ENCODE measurements around the gene TNS3. TPM values are rescaled to one million over a fixed set of nuclear protein-coding genes. Genes with fewer than 3 reads are reported as not detected.
A peak's percentile ranks its signal among the peaks of the same experiment; 100 is the strongest.

The TNS3 gene
- total RNA-seq, 1 donor from 2014 or later = 452 TPM

DNA sequence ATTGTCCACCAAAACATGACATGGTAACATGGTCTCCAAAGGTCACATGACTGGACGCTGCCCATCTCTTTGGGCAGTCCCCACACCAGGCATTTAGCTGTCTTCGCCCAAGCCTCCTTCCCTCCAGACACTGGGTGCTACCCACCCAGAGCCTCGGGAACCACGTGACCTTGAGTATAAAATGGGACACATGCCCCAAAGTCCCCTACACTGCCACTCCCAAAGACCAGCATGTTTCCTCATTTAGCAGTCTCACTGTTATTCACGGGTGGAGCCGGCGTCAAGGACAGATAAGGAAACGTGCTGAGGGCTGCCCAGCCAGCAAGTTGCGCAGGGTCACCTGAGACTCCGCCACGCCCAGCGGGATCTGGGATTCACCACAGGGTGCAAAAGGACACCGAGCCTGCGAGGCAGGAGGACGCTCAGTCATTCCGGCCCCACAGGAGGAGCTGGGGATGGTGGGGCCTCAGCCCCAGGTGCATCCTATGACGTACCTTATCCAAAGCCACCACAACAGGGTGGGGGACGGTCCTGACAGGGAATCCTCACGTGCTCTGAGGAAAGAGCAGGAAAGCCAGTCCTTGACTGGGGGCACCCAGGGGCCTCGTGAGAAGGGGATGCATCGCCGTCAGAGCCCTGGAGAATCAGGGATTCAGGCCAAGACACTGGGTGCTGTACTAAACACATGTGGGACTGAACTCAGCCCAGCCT is 226.9 kb downstream of the TNS3 start:
- peaks cover 14% of the 10 kb centered on the region for H3K36me3 Mint-ChIP-seq
- H3K4me1 Mint-ChIP-seq = peaks cover 16% of the 10 kb centered on the region
- peak overlapping the region; percentile 36 for H3K27ac Mint-ChIP-seq
- H3K4me3 Mint-ChIP-seq = no peak overlapping the region
- no peaks in the 10 kb centered on the region for H3K27me3 Mint-ChIP-seq (ENCODE audit: low read depth)
- no peak for DNase-seq (ENCODE audit: low spot score in 2 of 2, unreplicated experiment in 2 of 2)
- no peaks in the 10 kb centered on the region for H3K9me3 Mint-ChIP-seq
- TF ChIP-seq, protein P1, sequence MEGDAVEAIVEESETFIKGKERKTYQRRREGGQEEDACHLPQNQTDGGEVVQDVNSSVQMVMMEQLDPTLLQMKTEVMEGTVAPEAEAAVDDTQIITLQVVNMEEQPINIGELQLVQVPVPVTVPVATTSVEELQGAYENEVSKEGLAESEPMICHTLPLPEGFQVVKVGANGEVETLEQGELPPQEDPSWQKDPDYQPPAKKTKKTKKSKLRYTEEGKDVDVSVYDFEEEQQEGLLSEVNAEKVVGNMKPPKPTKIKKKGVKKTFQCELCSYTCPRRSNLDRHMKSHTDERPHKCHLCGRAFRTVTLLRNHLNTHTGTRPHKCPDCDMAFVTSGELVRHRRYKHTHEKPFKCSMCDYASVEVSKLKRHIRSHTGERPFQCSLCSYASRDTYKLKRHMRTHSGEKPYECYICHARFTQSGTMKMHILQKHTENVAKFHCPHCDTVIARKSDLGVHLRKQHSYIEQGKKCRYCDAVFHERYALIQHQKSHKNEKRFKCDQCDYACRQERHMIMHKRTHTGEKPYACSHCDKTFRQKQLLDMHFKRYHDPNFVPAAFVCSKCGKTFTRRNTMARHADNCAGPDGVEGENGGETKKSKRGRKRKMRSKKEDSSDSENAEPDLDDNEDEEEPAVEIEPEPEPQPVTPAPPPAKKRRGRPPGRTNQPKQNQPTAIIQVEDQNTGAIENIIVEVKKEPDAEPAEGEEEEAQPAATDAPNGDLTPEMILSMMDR (IDR thresholded peaks at IDR 0.05; ENCODE audit: unreplicated experiment) = no peak

DNA sequence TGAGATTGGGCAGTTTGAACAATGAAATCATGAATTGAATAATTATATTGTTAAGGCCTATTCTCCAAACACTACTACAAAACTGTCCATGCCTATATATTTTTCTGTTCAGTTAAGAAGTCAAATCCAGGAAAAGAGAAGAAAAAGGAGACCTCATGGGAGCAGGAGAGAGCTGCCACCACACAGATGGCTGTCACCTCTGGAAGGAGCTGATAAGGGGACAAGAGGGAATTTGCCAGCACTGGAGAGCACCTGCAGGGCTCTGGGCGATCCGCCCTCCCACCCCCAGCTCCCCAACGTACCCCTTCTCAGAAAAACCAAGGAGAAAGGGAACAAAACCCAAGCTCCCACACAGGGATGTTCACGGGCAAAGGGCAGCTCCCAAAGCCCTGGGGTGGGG is 227.8 kb downstream of the TNS3 start:
- Mint-ChIP-seq H3K4me3 (no peak overlapping the region), H3K36me3 (peaks cover 9% of the 10 kb centered on the region), H3K27me3 (ENCODE audit: low read depth) (no peaks in the 10 kb centered on the region), H3K27ac (no peak overlapping the region), H3K9me3 (no peaks in the 10 kb centered on the region), H3K4me1 (peaks cover 23% of the 10 kb centered on the region)
- no peak for DNase-seq (ENCODE audit: low spot score in 2 of 2, unreplicated experiment in 2 of 2)
- TF ChIP-seq, protein P1 (IDR thresholded peaks at IDR 0.05; ENCODE audit: unreplicated experiment) = no peak

GRCh38 chr7:47352394-47352968 is 229.4 kb downstream of the TNS3 start:
- TF ChIP-seq, protein P1 (IDR thresholded peaks at IDR 0.05; ENCODE audit: unreplicated experiment) = no peak
- H3K9me3 Mint-ChIP-seq = no peaks in the 10 kb centered on the region
- H3K4me3 Mint-ChIP-seq = no peak overlapping the region
- peaks cover 11% of the 10 kb centered on the region for H3K36me3 Mint-ChIP-seq
- DNase-seq (ENCODE audit: low spot score in 2 of 2, unreplicated experiment in 2 of 2) = no peak
- peaks cover 28% of the 10 kb centered on the region for H3K4me1 Mint-ChIP-seq
- H3K27me3 Mint-ChIP-seq (ENCODE audit: low read depth) = no peaks in the 10 kb centered on the region
- no peak overlapping the region for H3K27ac Mint-ChIP-seq

DNA sequence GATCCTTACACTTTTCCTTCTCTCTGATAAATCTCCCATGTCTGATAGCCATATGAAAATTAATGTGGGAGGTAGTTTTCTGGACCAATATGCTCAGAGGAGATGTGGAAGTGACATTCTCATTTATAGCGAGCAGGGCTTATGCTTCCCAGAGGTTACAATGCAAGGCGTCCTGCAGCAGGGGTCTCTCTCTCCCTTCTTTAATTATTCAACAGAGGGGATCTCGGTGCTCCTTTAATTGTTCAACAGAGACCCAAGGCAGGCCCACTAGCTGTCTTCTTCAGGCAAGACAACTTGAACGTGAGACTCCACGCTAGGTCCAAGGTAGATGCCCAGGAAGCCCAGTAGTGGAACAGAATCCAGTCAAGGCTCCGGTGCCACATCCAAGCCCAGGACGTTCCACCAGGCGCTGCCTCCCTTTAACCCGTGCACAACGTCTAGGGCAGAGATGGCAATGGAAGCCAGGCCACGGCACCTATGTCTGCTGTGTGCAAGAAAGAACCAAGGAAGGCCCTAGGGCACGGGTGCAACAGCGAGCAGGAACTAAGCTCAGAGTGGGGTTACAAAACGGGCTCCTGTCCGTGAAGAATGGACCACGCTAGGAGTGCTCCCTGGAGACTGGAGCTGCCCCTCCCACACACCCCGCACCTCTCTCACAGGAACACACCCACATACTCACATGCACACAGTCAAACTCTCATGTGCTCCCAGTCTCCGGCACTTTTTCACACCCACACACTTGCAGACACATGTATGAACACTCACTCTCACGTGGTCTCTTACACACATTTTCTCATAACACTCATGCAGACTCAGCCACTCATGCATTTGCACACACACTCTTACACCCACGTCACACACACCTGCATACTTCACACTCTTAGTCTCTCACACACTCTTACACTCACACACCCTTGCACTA is 230.4 kb downstream of the TNS3 start:
- TF ChIP-seq, protein P1 (IDR thresholded peaks at IDR 0.05; ENCODE audit: unreplicated experiment) = no peak
- H3K27ac Mint-ChIP-seq = peak overlapping the region; percentile 22
- no peak for DNase-seq (ENCODE audit: low spot score in 2 of 2, unreplicated experiment in 2 of 2)
- H3K4me3 Mint-ChIP-seq = no peak overlapping the region
- peaks cover 11% of the 10 kb centered on the region for H3K36me3 Mint-ChIP-seq
- H3K27me3 Mint-ChIP-seq (ENCODE audit: low read depth) = no peaks in the 10 kb centered on the region
- H3K4me1 Mint-ChIP-seq = peaks cover 28% of the 10 kb centered on the region
- H3K9me3 Mint-ChIP-seq = no peaks in the 10 kb centered on the region

- Mint-ChIP-seq H3K4me1 (peaks cover 25% of the 10 kb centered on the region), H3K27ac (peak overlapping the region; percentile 65), H3K27me3 (ENCODE audit: low read depth) (no peaks in the 10 kb centered on the region), H3K4me3 (no peak overlapping the region), H3K9me3 (no peaks in the 10 kb centered on the region), H3K36me3 (peaks cover 10% of the 10 kb centered on the region)
- TF ChIP-seq, protein P1 (IDR thresholded peaks at IDR 0.05; ENCODE audit: unreplicated experiment) = no peak
- DNase-seq (ENCODE audit: low spot score in 2 of 2, unreplicated experiment in 2 of 2) = no peak
Measured at GRCh38 chr7:47350425-47350824, 231.5 kb downstream of the TNS3 start.

Data from mesothelial cell of epicardium (in vitro differentiated cells).